ENCODE measurements around the gene SMG5.

The SMG5 gene

DNA sequence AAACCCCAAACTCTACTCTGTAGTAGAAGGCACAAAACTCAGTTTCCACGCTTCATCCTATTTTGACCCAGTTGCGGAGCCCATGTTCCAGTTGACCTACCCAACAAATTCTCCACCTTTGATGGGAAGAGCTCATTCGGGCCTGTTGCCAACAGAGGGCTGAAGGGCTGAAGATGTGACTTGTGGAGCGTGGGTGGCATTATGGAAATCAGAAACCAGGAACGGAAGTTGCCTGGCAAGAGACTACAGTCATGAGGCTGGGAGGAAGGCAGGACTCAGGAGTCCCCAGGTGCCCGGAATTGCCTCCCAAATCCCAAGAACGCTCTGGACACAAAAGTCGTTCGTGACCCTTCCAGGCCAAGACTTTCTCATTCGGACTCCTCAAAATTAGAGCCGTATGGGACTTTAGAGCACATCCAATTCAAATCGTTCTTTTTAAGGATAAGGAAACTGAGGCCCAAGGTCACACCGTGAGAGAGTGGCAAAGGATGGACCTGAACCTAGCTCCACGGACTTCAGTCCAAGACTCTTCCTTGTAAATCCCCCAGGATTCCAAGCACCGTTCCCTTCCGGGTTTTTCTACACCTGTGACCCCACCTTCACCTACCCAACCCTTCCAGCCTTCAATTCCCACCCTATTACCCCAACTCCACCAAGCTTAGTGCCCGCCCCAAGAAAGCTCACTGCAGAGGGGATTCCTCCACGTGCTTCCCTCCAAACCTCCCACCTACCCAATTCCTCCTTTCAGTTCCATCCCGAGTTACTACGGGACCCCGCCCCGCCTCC, 739 bp downstream of the SMG5 start:
- no peak for DNase-seq

- no peak for DNase-seq
These were observed 1.3 kb downstream of the SMG5 start for GRCh38 chr1:156281281-156281680.

GRCh38 chr1:156279837-156280236, 2.8 kb downstream of the SMG5 start:
- no peak for DNase-seq

DNA sequence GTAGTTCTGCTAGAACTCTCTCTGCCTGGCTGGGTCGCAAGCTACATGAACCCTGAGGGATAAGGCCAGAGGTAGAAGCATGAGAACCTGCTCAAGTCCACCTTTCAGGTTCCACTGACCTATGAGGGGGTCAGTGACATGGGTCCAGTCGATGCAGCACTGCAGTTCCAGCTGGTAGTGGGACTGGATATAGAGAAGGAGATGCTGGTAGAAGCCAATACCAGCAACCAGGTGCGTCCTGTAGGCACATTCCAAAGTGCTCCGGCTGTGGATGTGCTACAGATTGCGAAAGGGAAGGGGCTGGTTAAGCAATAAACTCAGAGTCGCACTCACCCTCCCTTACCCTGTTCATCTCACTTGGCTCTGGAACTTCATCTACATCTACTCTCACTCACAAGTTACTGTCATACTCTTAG, 5.7 kb downstream of the SMG5 start:
- no peak for DNase-seq

DNA sequence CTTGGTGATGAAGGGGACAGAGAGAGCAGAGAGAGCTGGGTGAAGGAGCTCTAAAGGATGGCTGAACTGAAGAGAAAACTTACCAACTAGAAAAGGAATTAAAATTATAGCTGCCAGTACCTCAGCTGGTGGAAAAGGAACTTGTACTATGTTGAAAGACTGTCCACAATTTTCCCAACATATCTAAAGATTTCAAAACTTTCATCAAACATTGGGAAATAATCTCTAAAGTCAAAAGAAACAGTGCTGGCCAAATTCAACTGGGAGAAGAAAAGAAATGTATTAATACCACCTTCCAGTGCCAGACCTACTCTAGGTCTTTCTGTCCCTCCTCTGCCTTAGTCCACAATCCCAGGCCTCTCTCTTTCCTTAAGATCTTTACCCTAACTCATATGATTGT, 6.1 kb downstream of the SMG5 start:
- no peak for DNase-seq

- no peak for DNase-seq
These were observed 12.3 kb downstream of the SMG5 start for GRCh38 chr1:156270314-156270713.

GRCh38 chr1:156268336-156268735, 14.3 kb downstream of the SMG5 start:
- no peak for DNase-seq

- DNase-seq: no peak
These were observed 16.6 kb downstream of the SMG5 start for GRCh38 chr1:156266051-156266450.

- DNase-seq: no peak
These were observed 19.4 kb downstream of the SMG5 start for GRCh38 chr1:156263288-156263655.

DNA sequence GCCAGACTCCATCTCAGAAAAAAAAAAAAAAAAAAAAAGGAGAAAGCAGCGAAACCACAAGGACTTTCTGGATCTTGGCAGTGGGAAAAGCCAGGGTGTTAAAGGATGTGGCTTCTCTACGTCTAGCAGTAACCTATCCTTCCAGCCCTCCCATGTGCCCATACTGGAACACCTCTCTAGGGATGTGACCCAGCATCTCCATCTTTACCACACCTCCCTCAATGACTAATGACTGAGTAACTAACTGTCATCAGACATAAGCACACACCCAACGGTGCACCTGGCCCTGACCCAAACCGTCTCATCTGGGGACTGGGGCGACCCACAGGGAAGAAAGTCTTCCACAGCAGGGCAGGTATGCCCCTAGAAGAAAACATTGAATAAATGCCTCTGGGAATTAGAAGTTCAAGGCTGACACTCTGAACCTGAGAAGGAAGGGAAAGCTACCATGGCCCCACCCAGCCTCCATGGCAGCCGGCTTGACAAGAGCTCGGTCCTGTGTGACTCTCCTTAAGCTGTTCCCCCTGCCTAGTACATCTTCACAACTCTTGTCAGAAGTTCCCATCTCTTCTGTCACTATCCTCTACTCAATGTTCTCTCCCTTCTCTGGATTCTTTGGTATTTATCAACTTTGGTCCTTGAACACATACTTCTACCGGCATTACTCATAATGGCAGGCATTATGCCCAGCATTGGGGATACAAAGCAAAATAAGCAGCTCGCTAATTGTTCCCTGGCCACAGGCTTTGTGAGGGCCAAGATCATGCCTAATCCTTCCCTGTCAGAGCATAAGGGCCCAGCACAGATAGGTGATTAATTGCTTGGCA, 20.0 kb downstream of the SMG5 start:
- no peak for DNase-seq

GRCh38 chr1:156260896-156261295, 21.7 kb downstream of the SMG5 start:
- DNase-seq: no peak

- DNase-seq: no peak
These were observed 22.8 kb downstream of the SMG5 start for GRCh38 chr1:156259805-156260204.

GRCh38 chr1:156258859-156259258, 23.8 kb downstream of the SMG5 start:
- DNase-seq: no peak

DNA sequence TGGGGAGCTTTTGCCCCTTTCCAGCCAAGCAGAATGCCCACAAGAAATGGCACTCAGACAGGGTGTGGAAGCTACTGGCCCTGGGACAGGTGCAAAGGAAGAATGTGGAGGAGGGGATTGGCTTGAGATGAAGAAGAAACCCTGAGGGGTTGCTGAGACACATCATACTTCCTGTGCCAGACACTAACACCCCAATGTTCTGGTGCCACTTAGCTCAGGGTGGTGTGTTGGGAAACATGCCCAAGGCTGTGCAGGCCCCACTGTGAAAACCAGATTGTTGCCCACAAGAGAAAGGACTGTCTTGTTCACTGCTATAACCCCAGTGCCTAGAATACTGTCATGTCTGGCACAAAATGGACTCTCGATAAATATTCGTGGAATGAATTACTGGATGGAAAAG, 24.9 kb downstream of the SMG5 start:
- no peak for DNase-seq

GRCh38 chr1:156253634-156254033, 29.0 kb downstream of the SMG5 start:
- no peak for DNase-seq

- no peak for DNase-seq
These were observed 31.1 kb downstream of the SMG5 start for GRCh38 chr1:156251527-156251926.

DNA sequence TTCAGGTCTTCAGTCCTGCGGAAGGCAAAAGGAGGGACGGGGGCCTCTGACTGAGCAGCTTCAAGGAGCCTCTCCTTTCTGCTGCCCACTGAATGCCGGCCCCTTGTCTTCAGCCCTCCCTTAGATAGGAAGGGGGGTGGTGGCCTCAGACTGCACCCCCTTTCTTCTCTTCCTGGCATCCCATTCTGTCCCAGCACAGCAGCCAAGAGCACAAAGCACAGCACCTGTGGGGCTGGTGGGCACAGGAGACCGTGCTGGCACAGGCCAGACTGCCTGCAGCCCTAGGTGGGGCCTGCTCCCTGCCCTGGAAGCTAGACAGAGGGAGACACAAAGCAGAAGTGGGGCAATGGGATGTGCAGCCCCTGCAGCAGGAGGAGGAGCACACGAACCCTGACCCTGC, 33.0 kb downstream of the SMG5 start:
- DNase-seq: no peak

DNA sequence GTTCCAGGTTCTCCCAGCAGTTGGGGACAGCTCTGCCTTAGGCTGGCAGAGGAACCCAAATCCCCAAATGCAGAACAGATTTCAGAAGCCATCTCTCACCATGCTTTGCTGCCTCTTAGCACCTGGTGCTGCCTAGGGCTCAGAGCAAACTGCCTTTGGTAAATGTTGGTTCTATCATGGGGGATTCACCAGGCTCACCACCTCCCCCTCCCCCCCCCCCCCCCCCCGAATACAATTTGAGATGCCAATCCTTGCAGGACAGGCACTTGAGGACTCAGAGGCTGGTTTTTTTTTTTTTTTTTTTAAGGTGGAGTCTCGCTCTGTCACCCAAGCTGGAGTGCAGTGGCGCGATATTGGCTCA, 34.3 kb downstream of the SMG5 start:
- no peak for DNase-seq

DNA sequence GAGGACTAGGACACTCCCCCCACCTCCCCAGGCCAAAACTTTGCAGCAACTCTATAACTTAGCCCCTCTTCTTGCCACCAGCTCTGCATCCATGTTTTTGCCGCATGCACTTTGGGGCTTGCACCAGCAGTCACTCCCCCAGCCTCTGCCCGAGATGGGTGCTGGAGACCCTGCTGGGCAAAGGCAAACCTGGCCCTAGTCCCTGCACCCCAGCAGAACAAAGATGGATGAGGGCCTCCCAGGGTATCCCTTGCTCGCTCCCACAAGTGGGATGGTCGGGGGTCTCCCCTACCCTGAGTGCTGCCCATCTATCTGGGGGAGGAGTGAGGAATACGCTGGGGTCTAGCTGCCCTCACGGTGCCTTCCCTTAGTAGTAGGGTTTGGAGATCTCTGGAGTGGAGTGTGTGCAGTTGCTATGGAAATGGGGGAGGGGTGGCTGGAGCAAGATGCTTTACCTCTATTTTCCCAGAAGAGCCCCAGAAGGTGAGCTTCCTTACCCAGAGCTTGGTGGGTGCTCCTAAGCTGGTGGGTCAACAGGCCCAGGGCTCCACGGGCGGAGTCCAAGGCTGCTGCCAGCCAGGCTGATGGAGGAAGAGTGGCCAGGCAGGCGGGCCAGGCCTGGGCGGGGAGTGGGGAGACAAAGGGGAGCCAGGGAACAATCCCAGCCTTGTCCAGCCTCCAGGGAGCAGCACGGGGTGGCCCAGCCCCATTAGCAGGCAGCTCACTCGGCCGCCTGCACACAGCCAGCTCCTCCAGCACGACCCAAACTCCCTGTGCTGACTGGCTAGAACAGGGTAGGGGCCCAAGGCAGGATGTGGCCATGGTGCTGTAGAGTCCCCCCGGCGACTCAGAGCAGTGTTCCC, 34.9 kb downstream of the SMG5 start, which contains the start of gene PAQR6:
Gene PAQR6, minus strand, starts transcription at position 597 of the 863 bp plus-strand sequence. CDS start 1,325 bp downstream, outside the sequence.
- DNase-seq: no peak

- no peak for DNase-seq
These were observed 35.7 kb downstream of the SMG5 start for GRCh38 chr1:156246781-156247459.

GRCh38 chr1:156246241-156246780, 36.3 kb downstream of the SMG5 start:
- DNase-seq: no peak

DNA sequence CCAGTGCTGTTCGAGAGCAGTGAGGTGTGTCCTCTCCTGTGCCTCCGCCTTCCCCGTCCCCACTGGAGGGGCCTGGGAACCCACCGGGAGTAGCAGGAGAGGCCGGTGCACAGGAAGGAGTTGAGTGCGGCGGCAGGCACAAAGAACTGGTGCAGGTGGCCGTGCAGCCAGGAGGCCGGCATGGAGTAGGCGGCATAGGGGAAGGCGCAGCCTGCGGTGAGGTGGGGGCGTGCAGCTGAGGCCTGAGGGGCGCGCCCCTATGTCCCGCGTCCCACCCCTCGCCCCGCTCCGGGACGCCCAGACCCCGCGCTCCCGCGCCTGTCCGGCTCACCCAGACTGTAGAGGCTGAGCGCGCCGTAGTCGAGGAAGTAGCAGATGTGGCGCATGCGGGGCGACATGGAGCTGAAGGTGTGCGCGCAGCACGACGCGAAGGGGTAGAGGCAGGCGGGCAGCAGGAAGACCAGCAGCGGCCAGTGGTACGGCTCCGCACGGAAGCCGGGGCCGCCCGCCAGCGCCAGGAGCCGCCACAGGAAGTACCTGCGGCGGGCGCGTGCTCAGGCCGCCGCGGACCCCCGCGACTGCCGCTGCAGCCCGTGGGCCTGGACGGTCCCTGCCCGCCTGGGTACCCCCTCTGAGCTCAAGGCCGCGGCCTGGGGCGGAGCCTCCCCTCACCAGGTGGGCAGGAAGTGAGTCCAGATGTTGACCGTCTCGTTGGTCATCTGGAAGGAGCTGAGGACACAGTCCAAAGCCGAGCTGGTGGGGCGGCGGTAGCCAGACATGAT, 37.0 kb downstream of the SMG5 start:
- DNase-seq: no peak
